CD4-positive, CD25-positive, alpha-beta regulatory T cell (primary cell): ENCODE results near the gene CERS4. TPM values are rescaled to one million over a fixed set of nuclear protein-coding genes. Genes with fewer than 3 reads are reported as not detected.

Source experiments
- ATAC-seq, 2 donors: fragments of 150-1000 bp; cut with Tn5 transposase; one replicate each; pipeline ENCODE4 v1.10.0; 2021; ENCODE audit warnings: low read depth in 2 of 2, moderate number of reproducible peaks in 2 of 2, moderate library complexity in 1 of 2
- DNase-seq, 3 donors: peaks; one replicate each; pipeline versions ENCODE4 v3.0.0 to v3.0.0-alpha.2; 2012 to 2022; ENCODE audit warnings: mixed read lengths in 1 of 3
- H3K27ac ChIP-seq: one replicate; pipeline ENCODE4 v1.7.0; 2013; ENCODE audit warnings: mild to moderate bottlenecking, low read length; ENCODE audit not compliant: insufficient read depth, poor library complexity, severe bottlenecking
- H3K27me3 ChIP-seq: one replicate; pipeline ENCODE4 v1.7.0; 2013; ENCODE audit warnings: low read length; ENCODE audit not compliant: control insufficient read depth, insufficient read depth
- H3K36me3 ChIP-seq: one replicate; pipeline ENCODE4 v1.7.0; 2013; ENCODE audit warnings: mild to moderate bottlenecking, low read length, moderate library complexity; ENCODE audit not compliant: control insufficient read depth, insufficient read depth
- H3K4me1 ChIP-seq: 2 replicates; pipeline ENCODE4 v1.7.0; 2013; ENCODE audit warnings: mild to moderate bottlenecking, low read length; ENCODE audit not compliant: insufficient read depth, control insufficient read depth, poor library complexity, severe bottlenecking
- H3K4me3 ChIP-seq: one replicate; pipeline ENCODE4 v1.7.0; 2013; ENCODE audit warnings: low read depth, mild to moderate bottlenecking, low read length, moderate library complexity
- H3K9me3 ChIP-seq, 2 experiments: 1 replicate in 1 of 2; 2 replicates in 1 of 2; pipeline ENCODE4 v1.7.0; 2013; ENCODE audit warnings: low read length in 2 of 2, mild to moderate bottlenecking in 1 of 2, moderate library complexity in 1 of 2; ENCODE audit not compliant: control insufficient read depth in 2 of 2
- H3K27ac Mint-ChIP-seq, 3 donors: one replicate each; pipeline ENCODE4 v1.8.0; 2020 to 2022; ENCODE audit warnings: mild to moderate bottlenecking in 3 of 3, mixed read lengths in 3 of 3, moderate library complexity in 2 of 3
- H3K27me3 Mint-ChIP-seq: one replicate; pipeline ENCODE4 v1.8.0; 2022; ENCODE audit warnings: mild to moderate bottlenecking, mixed read lengths
- H3K36me3 Mint-ChIP-seq: one replicate; pipeline ENCODE4 v1.8.0; 2020; ENCODE audit warnings: mixed read lengths
- H3K4me1 Mint-ChIP-seq, 4 donors: one replicate each; pipeline ENCODE4 v1.8.0; 2020 to 2022; ENCODE audit warnings: mixed read lengths in 4 of 4, mild to moderate bottlenecking in 1 of 4
- H3K4me3 Mint-ChIP-seq, 4 donors: one replicate each; pipeline ENCODE4 v1.8.0; 2020 to 2022; ENCODE audit warnings: mild to moderate bottlenecking in 4 of 4, mixed read lengths in 4 of 4, moderate library complexity in 3 of 4
- H3K9me3 Mint-ChIP-seq, 7 donors: one replicate each; pipeline ENCODE4 v1.8.0; 2020 to 2022; ENCODE audit warnings: mixed read lengths in 7 of 7, mild to moderate bottlenecking in 3 of 7, moderate library complexity in 2 of 7
- polyA plus RNA-seq, 4 donors: library from polyadenylated mRNA; unstranded; fragments of 300-500 nt; fragmentation: Illumina TruSeq; gene quantifications; one replicate each; pipeline ENCODE4 v1.2.3, GENCODE V29; 2021
- total RNA-seq: library from RNA; stranded (reverse); gene quantifications from one replicate; pipeline ENCODE4 v1.2.3, GENCODE V29; 2022

Gene CERS4
- 20.2 TPM for total RNA-seq
- polyA plus RNA-seq, result 10 to 100 TPM; 10.1 to 14.5 (median 12.2) TPM

- Mint-ChIP-seq H3K9me3 (no peaks in the 10 kb centered on the region), H3K27ac (peak within 1 kb of the TSS; percentile 89 to 99 (median 92)), H3K36me3 (peaks cover 6% of the 10 kb centered on the region), H3K4me1 (peaks cover 0 to 38% (median 14%) of the 10 kb centered on the region in 4 donors), H3K27me3 (peaks cover 18% of the 10 kb centered on the region), H3K4me3 (peak within 1 kb of the TSS; percentile 91 to 97 (median 92))
- Histone ChIP-seq H3K27ac (peak within 1 kb of the TSS; percentile 82), H3K4me3 (peak within 1 kb of the TSS; percentile 82), H3K4me1 (peaks cover 16% of the 10 kb centered on the region), H3K27me3 (no peaks in the 10 kb centered on the region), H3K36me3 (no peaks in the 10 kb centered on the region), H3K9me3 (no peaks in the 10 kb centered on the region)
- DNase-seq, result peak in 2 of 3 donors; percentile 82 to 85
- ATAC-seq, result peak; percentile 83
Observed at GRCh38 chr19:8208922-8209461, at the start of gene CERS4. Gene CERS4, plus strand, starts transcription at chr19:8209370. Its CDS starts 41,707 bp downstream, at chr19:8251077.

- H3K36me3 ChIP-seq, result no peaks in the 10 kb centered on the region
- ATAC-seq (no peak), DNase-seq (peak in 1 of 3 donors; percentile 51)
- H3K27me3 Mint-ChIP-seq, result peaks cover 9% of the 10 kb centered on the region
- H3K4me1 Mint-ChIP-seq, result peaks cover 0 to 2% (median 0%) of the 10 kb centered on the region in 4 donors
- no peaks in the 10 kb centered on the region for H3K4me1 ChIP-seq
- no peak overlapping the region for H3K4me3 ChIP-seq
- H3K9me3 ChIP-seq, result no peaks in the 10 kb centered on the region
- no peak overlapping the region for H3K27ac Mint-ChIP-seq
- H3K9me3 Mint-ChIP-seq, result no peaks in the 10 kb centered on the region
- H3K27ac ChIP-seq, result no peak overlapping the region
- H3K36me3 Mint-ChIP-seq, result no peaks in the 10 kb centered on the region
- no peaks in the 10 kb centered on the region for H3K27me3 ChIP-seq
- no peak overlapping the region for H3K4me3 Mint-ChIP-seq
Observed at GRCh38 chr19:8161135-8161646, 48.0 kb upstream of the CERS4 start.

- Mint-ChIP-seq H3K9me3 (no peaks in the 10 kb centered on the region), H3K27me3 (peaks cover 7% of the 10 kb centered on the region), H3K4me3 (no peak overlapping the region), H3K27ac (no peak overlapping the region), H3K4me1 (no peaks in the 10 kb centered on the region), H3K36me3 (no peaks in the 10 kb centered on the region)
- no peak for ATAC-seq
- no peaks in the 10 kb centered on the region for H3K36me3 ChIP-seq
- DNase-seq, result no peak
- H3K27ac ChIP-seq, result no peak overlapping the region
- no peaks in the 10 kb centered on the region for H3K27me3 ChIP-seq
- H3K9me3 ChIP-seq, result no peaks in the 10 kb centered on the region
- no peaks in the 10 kb centered on the region for H3K4me1 ChIP-seq
- H3K4me3 ChIP-seq, result no peak overlapping the region
Observed at GRCh38 chr19:8163759-8164158, 45.4 kb upstream of the CERS4 start.

- Mint-ChIP-seq H3K9me3 (no peaks in the 10 kb centered on the region), H3K27ac (no peak overlapping the region)
Observed at GRCh38 chr19:8167985-8168384, 41.2 kb upstream of the CERS4 start.

GRCh38 chr19:8168537-8168936, 40.6 kb upstream of the CERS4 start:
- Mint-ChIP-seq H3K4me1 (no peaks in the 10 kb centered on the region), H3K9me3 (no peaks in the 10 kb centered on the region), H3K27me3 (peaks cover 4% of the 10 kb centered on the region)

More at GRCh38 chr19:8167985-8168384, 41.2 kb upstream of the CERS4 start:
- DNase-seq (no peak), ATAC-seq (no peak)
- H3K36me3 Mint-ChIP-seq, result no peaks in the 10 kb centered on the region
- Histone ChIP-seq H3K4me3 (no peak overlapping the region), H3K36me3 (no peaks in the 10 kb centered on the region), H3K9me3 (no peaks in the 10 kb centered on the region), H3K4me1 (no peaks in the 10 kb centered on the region), H3K27ac (no peak overlapping the region), H3K27me3 (no peaks in the 10 kb centered on the region)
- H3K4me3 Mint-ChIP-seq, result no peak overlapping the region
- H3K27me3 Mint-ChIP-seq, result peaks cover 4% of the 10 kb centered on the region
- H3K4me1 Mint-ChIP-seq, result no peaks in the 10 kb centered on the region

GRCh38 chr19:8174706-8175105, 34.5 kb upstream of the CERS4 start:
- no peak for ATAC-seq
- H3K4me1 Mint-ChIP-seq, result peaks cover 0 to 3% (median 1%) of the 10 kb centered on the region in 4 donors
- H3K9me3 Mint-ChIP-seq, result no peaks in the 10 kb centered on the region

More at GRCh38 chr19:8168537-8168936, 40.6 kb upstream of the CERS4 start:
- no peak for ATAC-seq
- DNase-seq, result no peak
- Mint-ChIP-seq H3K36me3 (no peaks in the 10 kb centered on the region), H3K27ac (no peak overlapping the region), H3K4me3 (no peak overlapping the region)
- no peak overlapping the region for H3K4me3 ChIP-seq
- H3K4me1 ChIP-seq, result no peaks in the 10 kb centered on the region
- H3K36me3 ChIP-seq, result no peaks in the 10 kb centered on the region
- H3K27me3 ChIP-seq, result no peaks in the 10 kb centered on the region
- no peak overlapping the region for H3K27ac ChIP-seq
- H3K9me3 ChIP-seq, result no peaks in the 10 kb centered on the region

GRCh38 chr19:8180018-8180417, 29.2 kb upstream of the CERS4 start:
- no peaks in the 10 kb centered on the region for H3K9me3 Mint-ChIP-seq
- H3K27ac Mint-ChIP-seq, result no peak overlapping the region
- H3K27ac ChIP-seq, result no peak overlapping the region

More at GRCh38 chr19:8174706-8175105, 34.5 kb upstream of the CERS4 start:
- no peaks in the 10 kb centered on the region for H3K9me3 ChIP-seq
- DNase-seq, result no peak
- H3K4me3 ChIP-seq, result no peak overlapping the region
- H3K4me3 Mint-ChIP-seq, result no peak overlapping the region
- H3K4me1 ChIP-seq, result no peaks in the 10 kb centered on the region
- no peaks in the 10 kb centered on the region for H3K36me3 Mint-ChIP-seq
- H3K36me3 ChIP-seq, result no peaks in the 10 kb centered on the region
- no peak overlapping the region for H3K27ac ChIP-seq
- no peaks in the 10 kb centered on the region for H3K27me3 Mint-ChIP-seq
- no peaks in the 10 kb centered on the region for H3K27me3 ChIP-seq
- no peak overlapping the region for H3K27ac Mint-ChIP-seq

GRCh38 chr19:8184274-8184673, 24.9 kb upstream of the CERS4 start:
- Mint-ChIP-seq H3K36me3 (no peaks in the 10 kb centered on the region), H3K9me3 (no peaks in the 10 kb centered on the region), H3K4me1 (peaks cover 0 to 21% (median 13%) of the 10 kb centered on the region in 4 donors), H3K27me3 (no peaks in the 10 kb centered on the region), H3K4me3 (no peak overlapping the region), H3K27ac (no peak overlapping the region)
- no peak overlapping the region for H3K27ac ChIP-seq
- H3K36me3 ChIP-seq, result no peaks in the 10 kb centered on the region
- H3K9me3 ChIP-seq, result no peaks in the 10 kb centered on the region
- H3K4me1 ChIP-seq, result peaks cover 15% of the 10 kb centered on the region
- no peaks in the 10 kb centered on the region for H3K27me3 ChIP-seq
- no peak overlapping the region for H3K4me3 ChIP-seq
- ATAC-seq (no peak), DNase-seq (no peak)

More at GRCh38 chr19:8180018-8180417, 29.2 kb upstream of the CERS4 start:
- Histone ChIP-seq H3K4me3 (no peak overlapping the region), H3K9me3 (no peaks in the 10 kb centered on the region), H3K36me3 (no peaks in the 10 kb centered on the region), H3K27me3 (no peaks in the 10 kb centered on the region), H3K4me1 (peaks cover 15% of the 10 kb centered on the region)
- ATAC-seq, result no peak
- DNase-seq, result no peak
- no peak overlapping the region for H3K4me3 Mint-ChIP-seq
- H3K36me3 Mint-ChIP-seq, result no peaks in the 10 kb centered on the region
- peaks cover 3 to 22% (median 10%) of the 10 kb centered on the region in 4 donors for H3K4me1 Mint-ChIP-seq
- no peaks in the 10 kb centered on the region for H3K27me3 Mint-ChIP-seq
